ELF-1 (cell line): ENCODE data around the gene DDX24.

Experiments used
- DNase-seq: peaks from one replicate; pipeline ENCODE4 v3.0.0-alpha.2; 2016; ENCODE audit warnings: low read depth, low spot score

The DDX24 gene

DNA sequence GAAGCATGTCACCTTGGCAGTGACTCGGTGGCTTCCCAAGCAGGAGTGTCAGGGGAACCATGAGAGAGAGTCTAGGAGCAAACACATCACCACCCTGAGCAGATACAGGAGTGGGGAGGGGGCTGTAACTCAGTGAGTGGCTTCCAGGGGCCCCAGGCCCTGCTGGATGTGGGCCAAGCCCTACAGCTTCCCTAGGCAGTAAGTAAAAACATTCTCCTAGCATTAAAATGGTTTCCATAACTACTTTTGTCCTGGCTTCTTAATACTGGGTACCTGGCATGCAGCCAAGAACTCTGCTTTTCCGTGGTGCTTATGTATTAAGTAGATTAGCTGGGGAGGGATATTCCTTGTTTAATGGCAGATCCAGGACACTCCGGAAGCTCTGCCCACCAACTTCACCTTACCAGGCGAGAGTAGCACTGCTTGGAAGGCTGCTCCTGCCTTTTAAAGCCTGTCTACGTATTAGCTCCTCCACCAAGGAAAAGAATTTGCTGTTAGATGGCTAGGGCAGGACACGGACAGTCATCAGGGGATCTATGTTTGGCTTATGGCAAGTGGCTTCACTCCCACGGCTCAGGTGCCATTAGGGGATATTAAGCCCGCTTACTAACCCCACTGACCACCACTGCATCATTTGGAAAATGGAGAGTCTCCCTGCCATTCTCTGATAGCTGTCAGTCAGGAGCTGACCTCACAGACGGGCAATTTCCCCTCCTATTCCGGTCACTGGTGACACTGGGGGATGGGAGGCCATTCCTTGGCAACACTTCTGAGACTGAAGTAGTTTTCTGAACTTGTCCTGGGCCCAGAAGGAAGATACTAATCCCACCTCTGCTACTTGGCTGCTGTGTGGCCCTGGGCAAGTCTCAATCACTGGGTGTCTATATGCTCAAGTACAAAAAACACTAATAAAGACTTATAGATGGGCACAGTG lies 32.0 kb downstream of the DDX24 start:
- DNase-seq = no peak

DNA sequence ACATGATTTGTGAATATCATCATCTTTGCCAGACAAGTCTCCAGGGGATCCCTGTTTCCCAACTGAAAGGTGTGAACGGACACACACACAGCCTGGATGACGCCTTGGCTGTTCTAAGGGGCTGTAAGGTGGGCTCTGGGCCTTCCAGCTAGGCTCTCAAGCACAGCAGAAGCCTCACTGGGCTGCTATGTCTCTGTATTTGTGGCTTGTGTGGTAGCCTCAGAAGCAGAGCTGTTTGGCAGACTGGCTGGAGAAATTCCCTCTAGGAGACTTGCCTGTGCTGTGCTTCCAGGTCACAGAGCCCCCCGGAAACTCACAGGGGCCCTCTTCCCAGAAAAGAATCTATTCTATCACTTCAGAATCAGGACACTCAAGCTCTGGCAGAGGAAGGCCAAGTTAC lies 33.4 kb downstream of the DDX24 start:
- no peak for DNase-seq

DNA sequence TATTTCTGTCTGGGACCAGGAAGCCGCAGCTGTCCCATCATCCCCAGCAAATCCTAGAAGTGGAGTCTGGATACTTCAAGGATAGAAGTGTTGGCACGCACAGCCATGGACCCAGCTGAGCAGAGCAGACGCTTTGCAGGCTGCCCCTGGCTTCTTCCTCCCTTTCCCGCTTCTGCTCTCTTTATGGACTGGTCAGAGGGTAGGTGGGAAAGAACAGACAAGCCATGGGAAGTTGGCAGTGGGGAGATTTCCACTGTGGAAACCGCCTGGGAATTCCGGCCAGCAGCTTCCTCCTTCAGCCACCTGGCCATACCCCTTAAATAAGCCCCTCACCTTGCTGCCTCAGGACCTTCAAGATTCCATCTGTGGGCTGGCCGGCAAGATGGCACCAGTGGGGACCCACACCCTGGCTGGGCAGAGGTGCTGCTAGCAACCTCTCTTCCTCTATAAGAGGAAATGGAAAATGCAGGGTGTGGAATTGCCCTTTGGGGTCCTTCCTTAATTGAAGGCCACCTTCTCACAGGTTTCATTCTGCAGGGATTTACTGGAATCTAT lies 34.2 kb downstream of the DDX24 start:
- no peak for DNase-seq

DNA sequence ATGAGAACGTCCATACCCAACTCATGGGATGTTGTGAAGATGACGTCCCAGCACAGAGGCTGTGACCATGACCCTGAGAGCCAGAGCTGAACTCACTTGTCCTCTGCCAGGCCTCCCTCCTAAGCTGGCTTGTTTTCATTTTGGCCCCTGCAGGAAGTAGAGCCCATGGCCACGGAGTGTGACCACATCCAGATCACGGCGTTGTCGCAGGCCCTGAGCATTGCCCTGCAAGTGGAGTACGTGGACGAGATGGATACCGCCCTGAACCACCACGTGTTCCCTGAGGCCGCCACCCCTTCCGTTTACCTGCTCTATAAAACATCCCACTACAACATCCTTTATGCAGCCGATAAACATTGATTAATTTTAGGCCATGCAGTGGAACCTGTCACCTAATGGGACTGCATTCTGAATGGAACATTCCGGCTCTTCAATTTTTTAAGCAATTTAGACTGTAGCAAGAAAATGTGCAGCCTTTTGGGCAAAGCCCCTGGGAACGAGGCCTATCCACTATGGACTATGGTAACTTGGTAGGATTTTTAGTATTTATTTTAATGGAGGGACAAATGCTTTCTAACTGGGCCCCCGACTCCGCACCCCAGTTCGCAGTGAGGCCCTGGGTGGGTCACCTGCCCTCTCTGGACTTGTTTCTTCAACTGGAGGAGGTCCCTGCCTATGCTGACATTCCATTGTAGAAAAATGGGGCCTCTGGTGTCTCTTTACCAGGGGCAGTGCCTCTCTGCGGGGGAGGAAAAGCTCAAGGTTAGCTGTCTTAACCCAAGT lies 35.2 kb downstream of the DDX24 start:
- DNase-seq = no peak

DNA sequence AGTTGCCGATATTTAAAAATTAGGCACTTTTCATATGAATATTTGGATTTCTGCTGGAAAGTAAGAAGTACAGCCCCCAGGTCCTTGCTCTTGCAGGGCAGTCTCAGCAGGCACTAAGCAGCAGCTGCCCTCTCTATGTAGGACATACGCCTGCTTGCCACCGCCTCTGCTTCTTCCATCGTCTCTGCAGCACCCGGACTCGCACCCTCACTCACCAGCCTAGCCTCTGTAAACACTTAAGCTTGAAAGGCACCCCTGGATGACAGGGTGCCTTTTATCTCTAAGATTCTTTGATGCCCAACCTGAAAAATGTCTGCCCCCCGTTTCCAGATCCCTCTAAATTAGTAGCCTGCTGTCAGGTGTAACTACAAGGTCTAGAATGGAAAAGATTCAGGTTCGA lies 35.9 kb downstream of the DDX24 start:
- no peak for DNase-seq

DNA sequence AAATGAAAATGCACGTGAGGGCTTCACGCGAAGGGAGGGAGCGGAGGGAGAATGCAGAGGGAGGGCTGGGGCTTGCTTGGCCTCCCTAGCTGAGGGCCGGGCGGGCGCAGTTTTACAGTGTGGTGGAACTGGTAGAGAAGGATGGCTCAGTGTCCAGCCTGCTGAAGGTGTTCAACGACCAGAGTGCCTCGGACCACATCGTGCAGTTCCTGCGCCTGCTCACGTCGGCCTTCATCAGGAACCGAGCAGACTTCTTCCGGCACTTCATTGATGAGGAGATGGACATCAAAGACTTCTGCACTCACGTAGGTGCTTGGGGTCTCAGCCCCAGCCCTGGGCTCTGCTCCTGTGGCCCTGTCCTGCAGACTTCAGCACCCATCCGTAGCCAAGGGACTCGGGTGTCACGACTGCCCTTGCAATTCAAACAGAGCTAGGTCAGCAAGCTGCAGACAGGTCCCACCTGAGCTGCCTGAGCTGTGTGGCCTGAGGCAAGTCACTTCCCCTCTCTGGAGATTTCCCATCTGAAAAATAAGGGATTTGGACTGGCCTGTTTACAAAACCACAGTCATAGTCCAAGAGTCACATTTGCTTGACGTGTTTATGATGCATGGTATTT lies 36.4 kb downstream of the DDX24 start:
- DNase-seq = no peak

DNA sequence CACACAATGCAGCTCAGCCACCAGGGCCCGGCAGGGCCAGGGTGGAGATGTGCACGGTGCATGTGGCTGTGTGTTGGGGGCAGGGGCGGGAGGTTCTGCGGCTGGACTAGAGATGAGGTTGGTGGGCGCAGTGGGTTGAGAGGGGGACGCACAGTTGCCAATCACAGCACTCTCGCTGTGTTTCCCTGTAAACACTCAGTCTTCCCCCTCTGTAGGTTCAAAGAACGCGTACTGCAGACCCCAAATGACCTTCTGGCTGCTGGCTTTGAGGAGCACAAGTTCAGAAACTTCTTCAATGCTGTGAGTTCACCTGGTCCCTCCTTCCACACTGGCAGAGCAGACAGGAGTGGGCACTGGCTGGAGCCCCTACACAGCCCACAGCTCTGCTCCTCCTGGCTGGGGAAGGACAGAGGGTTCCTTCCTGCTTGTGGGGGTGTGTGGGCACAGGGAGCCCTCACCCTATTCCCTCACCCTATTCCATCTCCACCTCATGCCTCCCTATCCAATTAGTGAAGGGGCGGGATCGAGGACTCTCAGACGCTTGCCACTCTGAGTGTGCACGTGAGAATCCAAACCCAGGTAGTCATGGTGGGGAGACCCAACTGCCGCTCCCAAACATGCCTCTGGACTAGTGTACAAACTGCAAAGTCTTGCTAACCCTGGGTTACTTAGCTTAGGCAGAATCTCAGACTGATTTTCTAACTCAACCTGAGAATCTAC lies 37.1 kb downstream of the DDX24 start:
- no peak for DNase-seq

DNA sequence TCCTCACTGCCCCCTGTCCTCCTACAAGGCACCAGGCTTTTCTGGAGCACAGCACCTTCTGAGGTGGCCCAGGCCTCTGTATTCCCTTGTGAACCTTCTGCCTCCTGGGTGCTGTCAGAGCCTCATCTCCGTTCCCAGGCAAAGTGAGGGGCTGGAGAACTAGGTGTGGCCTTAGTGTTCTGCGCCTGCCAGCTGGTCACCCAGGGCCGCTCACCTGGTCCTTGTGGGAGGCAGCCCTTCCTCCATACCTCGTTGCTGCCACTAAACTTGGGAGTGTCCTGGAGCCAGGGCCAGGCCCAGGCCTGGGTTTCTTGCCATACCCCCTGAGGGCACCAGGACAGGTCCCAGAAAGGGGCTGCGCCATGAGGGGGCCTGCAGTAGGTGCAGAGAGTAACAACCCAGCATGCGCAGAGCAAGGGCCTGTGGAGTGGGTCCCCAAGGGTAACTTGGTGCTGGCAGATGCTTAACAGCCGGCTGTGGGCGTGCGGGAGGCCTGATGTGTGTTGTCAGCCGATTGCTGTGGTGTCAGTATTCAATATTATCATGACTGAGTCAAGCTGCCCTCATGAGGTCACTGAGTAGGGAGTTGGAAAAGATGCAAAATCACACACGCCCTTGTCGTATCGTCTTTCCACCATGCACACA lies 37.8 kb downstream of the DDX24 start:
- DNase-seq = no peak

DNA sequence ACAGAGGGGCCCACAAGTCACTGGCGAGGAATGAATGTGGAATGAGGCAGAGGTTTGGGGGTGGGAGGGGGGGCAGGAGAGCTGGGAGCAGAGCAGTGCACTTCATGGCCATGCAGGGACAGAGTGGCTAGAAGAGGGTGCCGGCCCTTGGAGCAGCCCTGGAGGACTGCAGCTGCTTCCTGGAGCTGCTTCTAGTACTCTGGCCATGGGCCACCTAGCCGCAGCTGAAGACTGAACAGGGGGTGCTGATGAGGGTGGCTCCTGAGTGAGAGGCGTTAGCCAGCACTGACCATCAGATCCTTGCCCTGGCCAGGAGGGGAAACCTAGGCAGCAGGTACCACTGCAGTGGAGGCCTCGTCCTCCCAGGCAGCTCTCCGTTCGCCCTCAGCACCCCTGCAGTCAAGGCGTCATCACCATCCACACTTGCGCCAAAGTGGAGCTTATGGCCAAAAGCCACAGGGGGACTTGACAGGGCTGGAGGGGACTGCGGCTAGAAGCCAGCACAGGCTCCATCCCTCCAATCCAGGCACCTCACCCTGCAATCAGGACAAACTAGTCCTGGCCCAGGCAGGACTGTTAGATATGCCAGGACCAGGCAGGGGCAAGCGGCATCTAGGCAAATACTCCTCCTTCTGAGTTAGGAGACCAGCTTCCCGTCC lies 38.4 kb downstream of the DDX24 start:
- DNase-seq = no peak

DNA sequence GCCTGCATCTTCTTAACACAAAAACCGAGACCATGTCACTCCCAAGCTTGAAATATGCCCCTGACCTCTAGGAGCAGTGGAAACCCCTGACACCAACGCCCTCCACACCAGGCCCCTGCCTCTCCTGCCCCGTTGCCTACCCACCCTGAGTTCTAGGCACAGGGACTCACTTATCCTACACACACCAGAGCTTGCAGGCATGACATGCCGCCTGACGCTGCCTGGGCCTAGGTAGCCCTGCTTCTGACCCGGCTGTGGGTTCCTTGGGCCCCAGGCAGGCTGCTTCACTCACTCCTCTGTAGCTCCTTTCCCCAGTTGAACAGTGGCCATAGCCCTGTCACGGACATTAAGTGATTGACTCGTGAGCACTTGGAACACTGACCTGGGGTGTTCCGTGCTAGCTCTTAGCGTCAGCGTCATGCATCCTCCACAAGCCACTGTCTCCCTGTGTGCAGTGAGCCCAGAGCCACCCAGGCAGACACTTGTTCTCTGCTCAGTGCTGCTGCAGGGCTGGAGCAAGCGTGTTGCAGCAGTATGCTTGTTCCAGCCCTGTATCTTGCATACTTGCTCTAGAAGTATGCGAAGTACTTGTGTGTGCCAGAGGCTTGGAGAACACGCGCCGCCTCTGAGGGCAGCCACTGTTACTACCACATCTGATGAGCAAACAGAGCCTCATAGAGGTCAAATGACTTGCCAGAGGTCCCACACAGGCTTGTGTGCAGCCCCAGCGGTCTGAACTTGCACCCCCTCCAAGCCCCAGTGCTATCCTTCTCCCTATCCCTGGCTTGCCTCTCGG lies 39.3 kb downstream of the DDX24 start:
- no peak for DNase-seq

DNA sequence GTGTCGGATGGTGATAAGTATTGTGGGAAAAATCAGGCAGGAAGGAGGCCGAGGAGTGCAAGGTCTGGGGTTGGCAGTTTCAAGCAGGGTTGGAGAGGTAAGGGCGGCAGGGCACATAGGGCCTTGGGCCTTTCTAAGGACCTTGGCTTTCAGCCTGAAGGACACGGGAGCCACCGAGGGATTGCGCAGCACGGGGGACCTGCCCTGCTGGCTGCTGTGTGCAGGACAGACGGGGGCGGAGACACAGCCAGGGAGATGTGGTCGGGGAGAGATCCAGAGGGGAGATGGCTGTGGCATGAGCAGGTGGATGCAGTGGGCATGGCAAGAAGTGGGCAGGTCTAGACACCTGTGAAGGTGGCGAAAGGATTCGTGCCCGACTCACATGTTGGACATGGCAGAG lies 40.2 kb downstream of the DDX24 start:
- DNase-seq = no peak

DNA sequence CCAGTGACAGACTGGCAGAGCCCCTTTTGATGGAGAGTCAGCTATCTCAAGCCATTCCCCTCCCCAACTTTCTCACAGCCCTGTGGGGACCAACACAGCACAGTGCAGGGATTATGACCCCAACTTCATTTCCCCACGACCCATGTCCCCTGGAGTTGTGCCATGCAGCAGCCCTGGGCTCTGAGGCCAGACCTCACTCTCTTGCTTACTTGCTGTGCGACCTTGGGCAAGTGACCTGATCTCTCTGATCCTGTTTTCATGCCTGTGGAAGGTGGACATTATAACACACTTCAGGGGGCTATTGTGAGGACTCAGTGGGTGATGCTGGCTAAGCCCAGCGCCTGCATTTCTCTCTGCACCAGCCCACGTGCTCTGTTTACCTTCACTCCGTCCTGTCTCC lies 40.8 kb downstream of the DDX24 start:
- DNase-seq = no peak

DNA sequence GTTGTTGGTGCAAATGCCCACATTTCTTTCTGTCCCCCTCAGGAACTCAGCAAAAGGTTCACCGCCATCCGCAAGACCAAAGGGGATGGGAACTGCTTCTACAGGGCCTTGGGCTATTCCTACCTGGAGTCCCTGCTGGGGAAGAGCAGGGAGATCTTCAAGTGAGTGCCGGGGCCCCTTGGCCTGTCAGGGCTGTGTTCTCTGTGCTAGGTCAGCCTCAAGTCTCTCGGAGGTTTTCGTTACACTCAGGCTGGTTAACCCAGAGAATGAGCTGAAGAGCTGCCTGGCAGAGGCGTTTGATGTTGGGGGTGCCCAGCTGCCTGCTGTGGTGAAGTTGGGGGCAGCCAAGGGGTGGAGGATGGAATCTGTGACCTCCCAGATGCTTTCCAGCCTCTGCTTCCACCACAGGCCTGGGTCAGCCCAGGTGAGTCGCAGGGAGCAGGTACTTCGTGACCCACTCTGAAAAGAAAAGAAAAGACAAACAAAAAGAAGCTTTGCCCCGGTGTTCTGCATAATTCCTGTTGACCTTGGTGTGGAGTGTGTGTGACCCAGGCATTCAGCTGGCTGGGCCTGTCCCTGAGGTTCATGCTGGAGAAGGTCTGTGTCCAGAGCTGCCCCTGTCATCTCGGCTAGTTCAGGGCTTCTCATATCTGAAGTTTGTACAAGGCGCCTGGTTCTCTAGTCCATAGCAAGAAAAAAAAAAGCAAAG lies 41.9 kb downstream of the DDX24 start:
- no peak for DNase-seq

DNA sequence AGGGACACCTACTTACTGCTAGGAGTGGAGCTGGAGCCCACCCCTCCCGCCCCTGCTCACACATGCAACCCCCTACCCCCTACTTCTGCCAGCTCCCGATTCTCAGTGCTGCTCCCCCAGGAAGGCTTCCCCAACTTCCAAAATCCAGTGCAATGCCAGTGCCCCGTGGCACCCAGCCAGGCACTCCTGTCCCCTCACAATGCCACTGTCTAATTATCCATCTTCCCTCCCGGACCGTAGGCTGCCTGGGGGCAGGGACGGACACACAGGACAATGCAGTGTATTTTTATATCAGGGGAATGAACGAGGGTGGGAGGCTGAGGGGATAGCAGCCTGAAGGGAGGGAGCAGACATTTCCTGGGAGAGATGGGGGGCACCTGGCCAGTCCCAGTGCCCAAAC lies 42.5 kb downstream of the DDX24 start:
- DNase-seq = no peak

DNA sequence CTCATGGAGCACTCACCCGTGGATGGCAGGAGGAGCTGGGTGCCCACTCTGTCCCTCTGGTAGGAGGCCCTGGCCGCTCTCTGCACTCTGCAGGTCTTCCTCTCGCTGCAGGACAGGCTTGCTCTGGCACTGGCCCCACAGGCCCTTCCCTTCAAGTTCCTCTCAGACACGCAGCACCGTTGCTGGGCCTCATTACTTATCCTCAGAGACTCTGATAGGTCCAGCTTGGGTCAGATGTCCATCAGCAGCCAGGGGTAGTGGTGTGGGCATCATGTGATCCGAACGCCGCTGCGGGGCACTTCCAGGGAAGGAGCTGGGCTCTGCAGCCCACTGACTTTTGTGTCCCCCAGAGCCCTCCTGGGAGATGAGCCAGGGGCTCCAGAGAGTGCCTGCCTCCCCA lies 43.0 kb downstream of the DDX24 start:
- no peak for DNase-seq

DNA sequence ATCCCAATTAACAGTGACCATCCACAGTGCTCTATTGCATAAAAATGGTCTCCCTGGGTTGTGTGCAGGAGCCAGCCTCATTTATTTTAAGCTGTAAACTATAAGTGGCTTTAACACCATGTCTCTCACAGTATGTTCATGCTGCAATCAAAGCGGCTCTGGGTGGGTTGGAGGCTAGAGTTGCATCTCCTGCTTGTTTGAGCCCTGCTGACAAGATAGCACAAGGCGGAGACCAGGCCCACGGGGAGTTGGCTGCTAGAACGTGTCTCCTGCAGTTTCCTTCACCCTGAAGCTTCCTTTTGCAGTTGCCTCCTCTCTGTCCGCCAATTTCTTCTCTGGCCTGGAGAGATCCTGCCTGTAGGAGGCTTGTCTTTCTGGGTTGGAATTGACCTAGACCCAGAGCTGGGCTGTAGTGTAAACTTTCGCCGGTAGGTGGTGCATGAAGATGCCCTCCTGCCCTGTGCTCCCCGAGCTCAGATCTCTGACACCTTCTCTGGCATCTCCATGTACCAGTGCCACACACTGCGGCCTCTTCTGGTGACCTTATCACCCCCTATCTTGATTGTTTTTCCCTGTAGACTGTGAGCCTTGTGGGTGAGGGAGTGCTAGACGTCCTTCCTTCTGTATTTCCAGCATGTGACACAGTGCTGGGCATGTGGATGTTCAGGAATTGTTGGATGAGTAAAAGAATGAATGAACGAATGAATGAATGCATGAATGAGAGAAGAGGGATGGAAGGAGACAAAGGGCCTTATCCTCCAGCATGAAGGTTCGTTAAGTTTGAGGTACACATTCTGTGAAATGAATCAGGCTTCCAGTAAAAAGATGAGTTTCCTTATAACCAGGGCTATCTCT lies 44.5 kb downstream of the DDX24 start:
- DNase-seq = peak; percentile 92

DNA sequence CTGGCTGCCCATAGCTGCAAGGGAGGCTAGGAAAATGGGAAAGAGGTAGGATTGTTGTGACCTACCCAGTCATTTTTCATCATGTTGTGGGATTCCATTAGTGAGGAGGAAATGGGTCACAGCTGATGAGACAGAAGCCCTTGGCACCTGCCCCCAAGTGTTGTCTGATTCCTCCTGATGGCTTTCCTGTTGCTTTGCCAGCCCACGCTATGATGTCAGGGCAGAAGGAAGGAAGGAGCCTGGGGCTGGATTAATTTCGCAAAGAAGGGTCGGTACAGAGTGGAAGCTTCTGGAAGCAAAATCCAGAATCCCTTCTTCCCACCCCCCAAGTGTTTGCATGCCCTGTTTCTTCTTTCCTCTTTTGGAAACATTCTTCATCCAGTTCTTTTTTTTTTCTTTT lies 46.1 kb downstream of the DDX24 start:
- DNase-seq = no peak

DNA sequence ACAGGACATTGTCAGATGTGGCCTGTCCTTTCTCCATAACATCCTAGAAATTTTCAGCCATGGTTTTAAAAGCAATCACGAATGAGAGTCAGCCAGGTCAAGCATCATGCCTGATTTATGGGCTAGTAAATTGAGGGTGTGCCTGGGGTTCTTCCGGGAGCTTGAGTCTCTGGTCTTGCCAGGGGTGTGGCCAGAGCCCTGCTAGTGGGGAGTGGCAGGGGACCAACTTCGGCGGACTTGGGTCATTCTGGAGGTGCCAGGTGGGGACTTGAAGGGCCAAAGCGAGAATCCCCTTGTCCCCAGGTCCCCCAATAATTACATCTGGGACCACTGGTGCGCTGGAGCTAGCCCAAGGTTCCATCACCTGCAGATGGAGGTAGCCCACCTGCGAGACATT lies 49.1 kb downstream of the DDX24 start:
- no peak for DNase-seq
